Measurements from ENCODE around the gene ARL8A. TPM values are rescaled to one million over a fixed set of nuclear protein-coding genes. Genes with fewer than 3 reads are reported as not detected.
"Not testable (repeated sequence)": the region's sequence is repeated elsewhere in the genome, so short reads cannot be mapped to it uniquely, and the experiment has no call there.

The ARL8A gene
- total RNA-seq, 1 donor from 2014 or later: 79.5 TPM

- no peak for DNase-seq (ENCODE audit: low spot score)
These were observed 14.4 kb upstream of the ARL8A start for GRCh38 chr1:202158810-202159533.

DNA sequence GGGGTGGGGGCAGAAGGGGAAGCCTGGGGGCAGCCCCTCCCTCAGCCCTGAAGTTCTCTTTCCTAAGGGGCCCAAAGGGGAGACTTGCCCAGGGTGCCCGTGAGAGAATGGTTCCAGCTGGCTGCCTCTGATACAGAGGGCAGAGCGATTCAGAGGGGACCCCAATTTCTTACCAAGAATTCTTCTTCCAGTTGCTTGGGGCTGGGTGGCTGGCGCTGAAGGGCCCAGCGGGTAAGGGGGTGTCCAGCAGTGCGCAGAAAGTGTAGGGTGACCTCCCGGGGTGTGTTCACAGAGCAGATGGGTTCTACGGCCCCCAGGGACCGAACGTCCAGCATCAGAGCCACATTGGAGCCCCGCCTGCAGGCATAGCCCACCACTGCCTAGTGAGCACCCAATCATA lies 13.4 kb upstream of the ARL8A start:
- DNase-seq (ENCODE audit: low spot score): no peak

DNA sequence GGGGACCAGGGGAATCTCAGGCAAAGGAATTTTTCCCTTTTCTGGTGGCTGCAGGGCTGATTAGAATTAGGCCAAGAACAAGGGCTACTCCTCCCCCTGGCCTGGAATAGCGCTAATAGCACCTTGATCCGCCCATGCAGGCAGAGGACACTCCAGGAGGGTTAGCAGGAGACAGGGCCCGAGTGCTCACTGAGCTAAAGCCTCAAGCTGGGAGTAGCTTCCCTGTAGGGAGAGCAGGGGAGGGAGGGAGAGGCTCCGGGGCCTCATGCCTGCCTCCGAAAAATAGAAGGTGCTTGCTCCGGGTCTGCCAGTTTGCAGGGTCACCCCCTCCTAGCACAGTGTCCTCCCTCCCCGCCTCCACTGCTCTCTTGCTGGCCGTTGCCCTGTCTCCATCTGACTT lies 12.1 kb upstream of the ARL8A start:
- no peak for DNase-seq (ENCODE audit: low spot score)

DNA sequence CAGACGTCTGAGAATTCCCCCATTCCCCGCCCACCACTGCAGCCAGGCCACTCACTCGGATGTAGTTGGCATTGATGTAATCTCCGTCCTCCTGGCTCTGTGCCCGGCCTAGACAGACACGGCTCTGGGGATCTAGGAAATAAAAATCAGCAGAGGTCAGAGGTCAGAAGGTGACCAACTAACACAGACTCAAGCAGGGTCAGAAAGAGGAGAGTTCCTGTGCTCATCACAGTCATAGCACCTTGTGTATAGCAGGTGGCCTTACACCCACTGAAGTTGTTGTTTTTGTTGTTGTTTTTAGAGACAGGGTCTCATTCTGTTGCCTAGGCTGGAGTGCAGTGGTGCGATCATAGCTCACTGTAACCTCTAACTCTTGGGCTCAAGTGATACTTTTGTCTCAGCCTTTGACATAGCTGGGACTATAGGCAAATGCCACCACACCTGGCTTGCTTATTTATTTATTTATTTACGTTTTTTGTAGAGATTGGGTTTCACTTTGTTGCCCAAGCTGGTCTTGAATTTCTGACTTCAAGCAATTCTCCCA lies 11.0 kb upstream of the ARL8A start:
- DNase-seq (ENCODE audit: low spot score): peak; percentile 72

- DNase-seq (ENCODE audit: low spot score): no peak
These were observed 10.4 kb upstream of the ARL8A start for GRCh38 chr1:202154766-202155477.

DNA sequence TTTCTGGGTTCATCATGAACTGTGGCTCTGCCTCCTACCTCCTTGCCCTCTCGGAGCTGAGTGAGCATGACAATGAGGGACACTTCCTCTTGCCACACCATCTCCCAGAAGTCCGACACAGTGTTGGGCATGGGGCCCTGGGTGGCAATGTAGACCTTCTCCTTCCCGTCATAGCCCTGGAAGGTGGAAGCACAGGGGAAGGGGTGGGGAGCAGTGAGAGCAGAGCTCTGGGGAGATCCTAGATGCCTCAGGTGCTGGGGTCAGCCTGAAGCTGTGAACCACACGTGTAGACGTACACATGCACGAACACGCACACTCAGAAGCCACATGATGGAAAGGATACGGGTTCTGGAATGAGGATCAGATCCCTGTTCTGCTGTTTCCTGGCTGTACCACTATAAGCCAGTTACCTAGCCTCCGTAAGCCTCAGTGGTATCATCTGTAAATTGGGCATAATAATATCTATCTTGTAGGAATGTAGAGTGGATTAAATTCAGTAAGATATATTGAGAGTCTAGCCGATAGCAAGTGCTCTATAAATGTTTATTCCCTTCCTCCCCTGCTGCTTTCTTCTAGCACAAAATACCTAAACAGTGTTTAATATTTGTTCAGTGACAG lies 9.7 kb upstream of the ARL8A start:
- DNase-seq (ENCODE audit: low spot score): no peak

- no peak for DNase-seq (ENCODE audit: low spot score)
These were observed 8.7 kb upstream of the ARL8A start for GRCh38 chr1:202153284-202153683.

DNA sequence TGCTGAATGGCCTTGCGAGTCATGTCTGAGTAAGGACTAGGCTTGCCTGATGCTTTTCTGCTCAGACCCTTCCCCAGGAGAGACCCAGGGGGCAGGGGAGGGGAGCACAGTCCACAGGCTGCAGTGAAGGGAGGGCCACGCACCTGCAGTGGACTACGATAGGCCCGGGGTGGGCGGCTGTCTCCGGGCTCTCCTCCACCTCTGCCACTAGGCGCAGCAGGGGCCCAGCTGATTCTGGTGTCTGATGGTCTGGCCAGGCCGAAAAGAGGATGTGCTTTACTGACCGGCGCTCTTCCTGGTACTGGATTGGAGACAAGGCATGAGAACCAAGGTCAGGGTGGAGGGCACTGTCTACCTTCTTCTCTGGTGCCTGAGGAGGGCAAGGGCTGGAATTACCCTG lies 7.9 kb upstream of the ARL8A start:
- DNase-seq (ENCODE audit: low spot score): no peak

GRCh38 chr1:202151045-202151444 lies 6.5 kb upstream of the ARL8A start:
- no peak for DNase-seq (ENCODE audit: low spot score)

- no peak for DNase-seq (ENCODE audit: low spot score)
These were observed 6.1 kb upstream of the ARL8A start for GRCh38 chr1:202150602-202151001.

GRCh38 chr1:202150187-202150586 lies 5.7 kb upstream of the ARL8A start:
- DNase-seq (ENCODE audit: low spot score): no peak

GRCh38 chr1:202149566-202149965 lies 5.0 kb upstream of the ARL8A start:
- no peak for DNase-seq (ENCODE audit: low spot score)

GRCh38 chr1:202148391-202148790 lies 3.9 kb upstream of the ARL8A start:
- DNase-seq (ENCODE audit: low spot score): no peak

DNA sequence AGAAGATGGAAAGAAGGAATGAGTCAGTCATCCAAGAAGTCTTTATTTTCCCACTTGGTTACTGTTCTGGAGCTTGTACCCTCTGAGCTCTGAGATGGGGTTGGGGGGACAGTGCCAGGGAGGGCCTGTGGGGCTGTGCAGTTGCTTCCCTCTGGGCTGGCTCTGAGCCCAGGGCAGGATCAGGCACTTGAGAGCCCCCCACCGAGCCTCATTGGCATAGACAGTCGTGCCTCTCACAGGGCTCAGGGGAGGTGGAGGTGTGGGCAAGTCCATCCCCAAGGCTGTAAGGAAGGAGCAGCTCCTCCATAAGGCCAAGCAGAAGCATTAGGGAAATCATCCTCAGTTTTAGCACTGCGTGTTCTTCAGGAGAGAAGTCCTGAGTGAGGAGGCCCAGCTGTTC lies 2.5 kb upstream of the ARL8A start:
- no peak for DNase-seq (ENCODE audit: low spot score)

- DNase-seq (ENCODE audit: low spot score): no peak
These were observed 1.7 kb upstream of the ARL8A start for GRCh38 chr1:202146279-202146678.

DNA sequence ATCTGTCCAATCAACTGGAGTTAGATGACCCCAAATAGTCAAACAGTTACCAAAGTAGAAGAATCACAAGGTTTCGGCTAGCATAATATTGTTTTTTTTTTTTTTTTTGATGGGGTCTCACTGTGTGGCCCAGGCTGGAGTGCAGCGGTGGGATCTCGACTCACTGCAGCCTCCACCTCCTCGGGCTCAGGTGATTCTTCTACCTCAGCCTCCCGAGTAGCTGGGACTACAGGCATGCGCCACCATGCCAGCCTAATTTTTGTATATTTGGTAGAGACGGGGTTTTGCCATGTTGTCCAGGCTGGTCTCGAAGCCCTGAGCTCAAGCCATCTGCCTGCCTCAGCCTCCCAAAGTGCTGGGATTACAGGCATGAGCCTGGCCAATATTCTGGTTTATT lies 1.2 kb upstream of the ARL8A start:
- not testable (repeated sequence) for DNase-seq (ENCODE audit: low spot score)

- DNase-seq (ENCODE audit: low spot score): no peak
These were observed 669 bp upstream of the ARL8A start for GRCh38 chr1:202145068-202145743.

- DNase-seq (ENCODE audit: low spot score): no peak
These were observed 652 bp downstream of the ARL8A start for GRCh38 chr1:202143768-202144401.

DNA sequence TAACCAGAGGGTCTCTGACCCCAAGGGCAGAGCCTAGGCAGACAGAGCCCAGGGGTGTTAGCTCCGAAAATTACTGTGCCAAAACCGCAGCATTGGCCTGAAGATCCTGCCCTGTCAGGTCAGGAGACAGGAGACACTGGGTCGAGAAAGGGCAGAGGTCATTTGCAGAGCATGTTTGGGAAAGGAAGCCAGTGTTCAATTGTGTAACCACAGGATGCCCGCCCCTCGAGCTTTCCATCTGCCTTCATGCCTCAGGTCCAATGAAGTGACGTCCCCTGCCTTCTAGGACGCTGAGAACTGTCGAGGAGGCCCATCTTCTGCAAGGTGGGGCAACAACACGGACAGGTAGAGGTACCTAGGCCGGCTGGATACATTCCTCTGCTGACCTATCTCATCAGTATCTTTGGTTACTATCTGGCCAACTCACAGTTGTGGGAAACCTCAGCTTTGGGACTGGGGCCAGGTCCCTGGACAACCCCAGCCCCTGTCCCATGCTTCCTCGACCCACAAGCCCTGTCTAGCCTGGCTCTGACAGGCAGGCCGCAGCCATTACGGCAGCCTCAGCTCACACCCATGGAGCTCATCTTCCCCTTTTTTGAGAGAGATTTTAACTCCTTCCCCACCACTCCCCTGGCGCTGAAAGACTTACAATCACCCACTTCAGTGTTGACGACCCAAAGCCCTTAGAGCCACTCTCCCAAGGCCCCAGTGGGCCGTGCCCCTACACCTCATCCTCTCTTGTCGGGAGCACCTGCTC lies 1.3 kb downstream of the ARL8A start:
- DNase-seq (ENCODE audit: low spot score): no peak

- DNase-seq (ENCODE audit: low spot score): not testable (repeated sequence)
These were observed 3.1 kb downstream of the ARL8A start for GRCh38 chr1:202141468-202141867.

DNA sequence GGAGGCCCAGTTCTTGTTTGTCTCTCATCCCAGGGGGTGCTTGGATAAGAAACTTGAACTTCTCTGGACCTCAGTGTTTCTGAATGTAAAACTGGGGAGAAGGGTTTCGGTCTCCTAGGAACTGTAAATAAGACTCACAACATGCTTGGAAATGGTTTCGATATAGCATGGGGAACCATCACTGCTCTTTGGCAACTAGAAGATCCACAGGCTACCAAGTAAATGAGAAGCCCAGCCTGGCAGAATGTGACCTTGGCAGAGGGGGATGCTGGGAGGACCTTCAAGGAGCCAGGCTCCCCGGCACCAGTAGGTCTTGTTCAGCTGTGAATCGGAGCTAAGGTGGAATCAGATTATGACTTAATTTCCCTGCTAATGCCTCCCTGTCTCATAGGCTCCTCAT lies 3.7 kb downstream of the ARL8A start:
- no peak for DNase-seq (ENCODE audit: low spot score)

All from ureter (tissue), 1 donor.